Neural progenitor cell (in vitro differentiated cells): Measurements from ENCODE around the gene SMIM45.
A peak's percentile ranks its signal among the peaks of the same experiment; 100 is the strongest.

Source experiments
- DNase-seq: peaks from one replicate; pipeline ENCODE4 v3.0.0-alpha.2; 2016; ENCODE audit warnings: low spot score
- H2AFZ ChIP-seq: fragments of 200-600 bp; sonication (generic); replicated peaks from 2 replicates; pipeline ENCODE4 v1.6.1; 2016; ENCODE audit warnings: antibody characterized with exemption
- H3F3A ChIP-seq: fragments of 200-600 bp; sonication (generic); 2 replicates; pipeline ENCODE4 v1.6.1; 2016; ENCODE audit warnings: antibody characterized with exemption, low read depth
- H3K27ac ChIP-seq: fragments of 200-600 bp; sonication (generic); 2 replicates; pipeline ENCODE4 v1.5.1; 2016; ENCODE audit warnings: mild to moderate bottlenecking
- H3K27me3 ChIP-seq: fragments of 200-600 bp; sonication (generic); 2 replicates; pipeline ENCODE4 v1.6.1; 2016; ENCODE audit warnings: mild to moderate bottlenecking, moderate library complexity
- H3K36me3 ChIP-seq: fragments of 200-600 bp; sonication (generic); 2 replicates; pipeline ENCODE4 v1.5.1; 2016
- H3K4me1 ChIP-seq: fragments of 200-600 bp; sonication (generic); 2 replicates; pipeline ENCODE4 v1.6.1; 2016; ENCODE audit warnings: mixed run types
- H3K4me2 ChIP-seq: fragments of 200-600 bp; sonication (generic); 2 replicates; pipeline ENCODE4 v1.6.1; 2016
- H3K4me3 ChIP-seq: fragments of 200-600 bp; sonication (generic); 2 replicates; pipeline ENCODE4 v1.5.1; 2016
- H3K79me2 ChIP-seq: fragments of 200-600 bp; sonication (generic); 2 replicates; pipeline ENCODE4 v1.6.1; 2016; ENCODE audit warnings: low read depth
- H3K9ac ChIP-seq: fragments of 200-600 bp; sonication (generic); 2 replicates; pipeline ENCODE4 v1.6.1; 2016
- H3K9me3 ChIP-seq: fragments of 200-600 bp; sonication (generic); 2 replicates; pipeline ENCODE4 v1.5.1; 2016; ENCODE audit warnings: low read depth
- H4K20me1 ChIP-seq: fragments of 200-600 bp; sonication (generic); 2 replicates; pipeline ENCODE4 v1.6.1; 2016; ENCODE audit warnings: low read depth
- H3K27ac Mint-ChIP-seq: 3 replicates; pipeline ENCODE4 v1.8.0; 2021; ENCODE audit warnings: mixed read lengths
- H3K27me3 Mint-ChIP-seq: 2 replicates; pipeline ENCODE4 v1.8.0; 2022; ENCODE audit warnings: low read depth, mild to moderate bottlenecking, inconsistent platforms, moderate library complexity, mixed read lengths; ENCODE audit not compliant: insufficient read depth
- H3K36me3 Mint-ChIP-seq: 3 replicates; pipeline ENCODE4 v1.8.0; 2021; ENCODE audit warnings: mixed read lengths
- H3K4me1 Mint-ChIP-seq: 3 replicates; pipeline ENCODE4 v1.8.0; 2021; ENCODE audit warnings: mixed read lengths
- H3K4me3 Mint-ChIP-seq: 3 replicates; pipeline ENCODE4 v1.8.0; 2021; ENCODE audit warnings: mild to moderate bottlenecking, moderate library complexity, mixed read lengths
- H3K9me3 Mint-ChIP-seq: 3 replicates; pipeline ENCODE4 v1.8.0; 2020; ENCODE audit warnings: mixed read lengths
- EZH2 ChIP-seq: fragments of 200-600 bp; sonication (generic); IDR thresholded peaks from 2 replicates; pipeline ENCODE4 v1.6.1; 2017; ENCODE audit warnings: antibody characterized with exemption, mild to moderate bottlenecking, moderate library complexity
- EZH2phosphoT487 ChIP-seq: fragments of 200-600 bp; sonication (generic); IDR thresholded peaks from 2 replicates; pipeline ENCODE4 v1.6.1; 2017; ENCODE audit warnings: antibody characterized with exemption
- TF ChIP-seq, protein P1 (sequence below): fragments of 200-600 bp; sonication (generic); IDR thresholded peaks from 2 replicates; pipeline ENCODE4 v1.5.1; 2017; ENCODE audit warnings: antibody characterized with exemption, mild to moderate bottlenecking

SMIM45 gene

DNA sequence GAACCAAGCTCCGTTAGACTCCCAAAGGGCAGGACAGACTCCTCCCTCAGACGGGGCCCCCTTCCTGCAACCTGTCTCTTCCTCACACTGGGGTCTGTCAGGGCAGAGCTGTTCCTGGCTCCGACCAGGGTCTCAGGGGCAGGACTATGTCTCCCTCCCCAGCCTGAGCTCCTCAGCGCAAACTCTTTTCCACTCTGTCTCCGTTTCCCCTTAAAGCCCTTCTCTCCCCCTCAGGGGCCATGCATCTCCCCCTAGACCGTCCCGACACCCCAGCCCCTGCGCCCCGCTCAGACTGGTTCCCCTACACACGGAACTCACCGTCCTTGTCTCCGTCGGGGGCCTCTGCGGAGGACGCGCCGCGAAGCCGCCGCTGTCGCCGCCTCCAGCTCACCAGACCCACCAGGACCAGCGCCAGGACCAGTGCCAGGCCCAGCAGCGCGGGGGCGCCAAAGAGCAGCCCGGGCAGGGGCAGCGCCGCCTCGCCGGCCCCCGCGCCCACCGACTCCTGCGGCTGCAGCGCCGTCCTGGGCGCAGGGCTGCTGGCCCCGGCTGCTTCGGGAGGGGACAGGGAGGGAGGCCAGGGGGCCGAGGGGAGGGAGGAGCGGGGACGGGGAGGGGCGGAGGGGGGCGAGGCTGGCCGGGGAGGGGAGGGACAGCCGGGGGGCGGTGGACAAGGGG is 26.0 kb upstream of the SMIM45 start:
- peak; percentile 87 for DNase-seq
- peak overlapping the region; percentile 72 for H3K4me2 ChIP-seq
- H3K27me3 ChIP-seq = peaks cover 76% of the 10 kb centered on the region
- Mint-ChIP-seq H3K4me3 (peak overlapping the region; percentile 72), H3K36me3 (peaks cover 2% of the 10 kb centered on the region), H3K27me3 (peaks cover 18% of the 10 kb centered on the region), H3K9me3 (no peaks in the 10 kb centered on the region), H3K27ac (no peak overlapping the region), H3K4me1 (peaks cover 27% of the 10 kb centered on the region)
- H4K20me1 ChIP-seq = peaks cover 12% of the 10 kb centered on the region
- H3K4me3 ChIP-seq = peak overlapping the region; percentile 43
- TF ChIP-seq EZH2 (peak; percentile 86), EZH2phosphoT487 (peak; percentile 68)
- TF ChIP-seq, protein P1, sequence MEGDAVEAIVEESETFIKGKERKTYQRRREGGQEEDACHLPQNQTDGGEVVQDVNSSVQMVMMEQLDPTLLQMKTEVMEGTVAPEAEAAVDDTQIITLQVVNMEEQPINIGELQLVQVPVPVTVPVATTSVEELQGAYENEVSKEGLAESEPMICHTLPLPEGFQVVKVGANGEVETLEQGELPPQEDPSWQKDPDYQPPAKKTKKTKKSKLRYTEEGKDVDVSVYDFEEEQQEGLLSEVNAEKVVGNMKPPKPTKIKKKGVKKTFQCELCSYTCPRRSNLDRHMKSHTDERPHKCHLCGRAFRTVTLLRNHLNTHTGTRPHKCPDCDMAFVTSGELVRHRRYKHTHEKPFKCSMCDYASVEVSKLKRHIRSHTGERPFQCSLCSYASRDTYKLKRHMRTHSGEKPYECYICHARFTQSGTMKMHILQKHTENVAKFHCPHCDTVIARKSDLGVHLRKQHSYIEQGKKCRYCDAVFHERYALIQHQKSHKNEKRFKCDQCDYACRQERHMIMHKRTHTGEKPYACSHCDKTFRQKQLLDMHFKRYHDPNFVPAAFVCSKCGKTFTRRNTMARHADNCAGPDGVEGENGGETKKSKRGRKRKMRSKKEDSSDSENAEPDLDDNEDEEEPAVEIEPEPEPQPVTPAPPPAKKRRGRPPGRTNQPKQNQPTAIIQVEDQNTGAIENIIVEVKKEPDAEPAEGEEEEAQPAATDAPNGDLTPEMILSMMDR = peak; percentile 83
- no peaks in the 10 kb centered on the region for H3K9me3 ChIP-seq
- H3K27ac ChIP-seq = no peak overlapping the region
- peaks cover 12% of the 10 kb centered on the region for H3K4me1 ChIP-seq
- no peaks in the 10 kb centered on the region for H3K36me3 ChIP-seq
- no peak overlapping the region for H3K9ac ChIP-seq
- no peaks in the 10 kb centered on the region for H3K79me2 ChIP-seq
- peaks cover 33% of the 10 kb centered on the region for H3F3A ChIP-seq
- peak overlapping the region; percentile 52 for H2AFZ ChIP-seq

DNA sequence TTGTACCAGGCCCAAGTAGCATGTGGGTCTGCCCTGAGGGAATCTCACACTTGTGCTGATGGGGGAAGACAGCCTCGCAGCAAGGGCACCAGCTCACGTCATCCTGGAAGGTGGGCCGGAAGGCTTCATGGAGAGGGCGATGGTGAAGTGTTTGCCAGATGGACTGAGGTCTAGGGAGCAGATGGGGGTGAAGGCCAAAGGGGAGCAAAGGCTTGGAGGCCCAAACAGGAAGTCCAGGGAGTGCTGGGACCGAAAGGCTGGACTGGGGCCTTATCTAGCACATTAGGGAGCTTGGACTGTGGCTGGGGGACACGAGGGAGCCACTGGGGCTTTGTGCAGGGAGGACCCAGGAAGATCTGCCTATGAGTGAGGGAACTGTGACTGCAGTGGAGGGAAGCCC is 24.1 kb upstream of the SMIM45 start:
- H4K20me1 ChIP-seq = peaks cover 10% of the 10 kb centered on the region
- peaks cover 12% of the 10 kb centered on the region for H3K4me1 ChIP-seq
- H3K9me3 ChIP-seq = no peaks in the 10 kb centered on the region
- peaks cover 33% of the 10 kb centered on the region for H3F3A ChIP-seq
- no peaks in the 10 kb centered on the region for H3K36me3 ChIP-seq
- no peak overlapping the region for H3K27ac ChIP-seq
- no peak overlapping the region for H3K9ac ChIP-seq
- no peak overlapping the region for H3K27ac Mint-ChIP-seq
- peak overlapping the region; percentile 64 for H3K4me3 Mint-ChIP-seq
- H3K4me3 ChIP-seq = no peak overlapping the region
- H3K79me2 ChIP-seq = no peaks in the 10 kb centered on the region
- H3K36me3 Mint-ChIP-seq = peaks cover 5% of the 10 kb centered on the region
- no peak overlapping the region for H2AFZ ChIP-seq
- H3K4me2 ChIP-seq = no peak overlapping the region
- peaks cover 16% of the 10 kb centered on the region for H3K27me3 Mint-ChIP-seq
- peaks cover 30% of the 10 kb centered on the region for H3K4me1 Mint-ChIP-seq
- H3K27me3 ChIP-seq = peaks cover 57% of the 10 kb centered on the region
- TF ChIP-seq EZH2 (no peak), EZH2phosphoT487 (no peak)
- TF ChIP-seq, protein P1 = no peak
- DNase-seq = no peak
- no peaks in the 10 kb centered on the region for H3K9me3 Mint-ChIP-seq

DNA sequence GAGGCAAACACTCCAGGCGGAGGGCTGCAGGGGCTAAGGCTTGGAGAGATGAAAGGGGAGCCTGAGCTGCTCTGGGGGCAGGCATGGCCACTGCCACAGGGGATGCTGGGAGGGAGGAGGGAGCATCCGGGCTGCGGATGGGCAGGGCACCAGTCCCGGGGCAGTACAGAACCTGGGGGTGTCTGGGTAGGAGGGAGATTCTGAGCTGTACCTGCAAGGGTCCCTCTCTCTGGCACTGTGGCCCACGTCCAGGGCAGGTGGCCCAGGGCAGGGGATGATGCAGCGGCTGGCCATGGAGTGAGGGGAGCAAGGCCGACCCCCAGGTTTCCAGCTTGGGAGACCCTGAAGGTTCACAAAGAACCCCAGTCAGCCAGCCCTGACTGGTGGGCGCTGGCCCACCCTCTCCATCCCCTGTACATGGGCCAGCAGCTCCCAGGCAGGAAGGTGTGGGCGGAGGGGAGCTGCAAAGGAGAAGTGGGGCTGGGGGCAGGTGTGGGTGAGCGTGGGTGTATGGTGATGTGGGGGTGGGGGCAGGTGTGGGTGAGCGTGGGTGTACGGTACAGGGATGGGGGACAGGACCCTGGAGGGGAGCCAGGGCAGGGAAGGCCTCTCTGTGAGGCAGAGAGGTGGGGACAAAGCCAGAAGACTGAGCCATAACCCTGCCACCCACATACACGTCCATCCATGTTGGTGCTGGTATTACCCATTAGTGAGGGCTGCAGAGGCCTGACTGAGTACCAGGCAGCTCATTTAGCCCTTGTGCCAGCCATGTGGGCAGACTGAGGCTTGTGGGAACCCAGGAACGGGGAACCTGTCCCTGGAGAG is 23.1 kb upstream of the SMIM45 start:
- no peak overlapping the region for H3K9ac ChIP-seq
- H3K27ac ChIP-seq = no peak overlapping the region
- Mint-ChIP-seq H3K27ac (peak overlapping the region; percentile 76), H3K36me3 (peaks cover 5% of the 10 kb centered on the region), H3K9me3 (no peaks in the 10 kb centered on the region), H3K27me3 (peaks cover 14% of the 10 kb centered on the region), H3K4me3 (no peak overlapping the region), H3K4me1 (peaks cover 30% of the 10 kb centered on the region)
- H3K4me3 ChIP-seq = no peak overlapping the region
- TF ChIP-seq, protein P1 = no peak
- TF ChIP-seq EZH2phosphoT487 = no peak
- no peak for TF ChIP-seq EZH2
- H3K4me1 ChIP-seq = peaks cover 12% of the 10 kb centered on the region
- H3K9me3 ChIP-seq = no peaks in the 10 kb centered on the region
- peaks cover 10% of the 10 kb centered on the region for H4K20me1 ChIP-seq
- no peak for DNase-seq
- H3F3A ChIP-seq = peaks cover 33% of the 10 kb centered on the region
- H2AFZ ChIP-seq = no peak overlapping the region
- H3K4me2 ChIP-seq = no peak overlapping the region
- peaks cover 47% of the 10 kb centered on the region for H3K27me3 ChIP-seq
- H3K36me3 ChIP-seq = no peaks in the 10 kb centered on the region
- no peaks in the 10 kb centered on the region for H3K79me2 ChIP-seq
